Panc1 (cell line): ENCODE results near the gene SYTL1.

ENCODE experiments used
- POLR2AphosphoS5 ChIP-seq: IDR thresholded peaks from 2 replicates; pipeline ENCODE4 v1.6.1; 2012; ENCODE audit warnings: mild to moderate bottlenecking, low read depth, low read length, moderate library complexity
- SIN3A ChIP-seq: IDR thresholded peaks from 2 replicates; pipeline ENCODE4 v1.6.1; 2012; ENCODE audit warnings: low read depth, mild to moderate bottlenecking, low read length, moderate library complexity, borderline replicate concordance; ENCODE audit not compliant: insufficient read depth
- TCF7L2 ChIP-seq: IDR thresholded peaks from 2 replicates; pipeline ENCODE4 v1.6.1; 2011; ENCODE audit warnings: mild to moderate bottlenecking, low read depth, low read length, inconsistent platforms
- TF ChIP-seq, protein P1 (sequence below): fragments of 450-650 bp; IDR thresholded peaks from 2 replicates; pipeline ENCODE4 v1.5.1; 2017; ENCODE audit warnings: mild to moderate bottlenecking
- TF ChIP-seq, protein P2 (sequence below), 2 experiments: IDR thresholded peaks; 2 replicates each; pipeline ENCODE4 v1.6.1; 2011 to 2012; ENCODE audit warnings: low read depth in 2 of 2, control low read depth in 1 of 2, low read length in 1 of 2, mild to moderate bottlenecking in 1 of 2, moderate library complexity in 1 of 2; ENCODE audit not compliant: insufficient read depth in 1 of 2

DNA sequence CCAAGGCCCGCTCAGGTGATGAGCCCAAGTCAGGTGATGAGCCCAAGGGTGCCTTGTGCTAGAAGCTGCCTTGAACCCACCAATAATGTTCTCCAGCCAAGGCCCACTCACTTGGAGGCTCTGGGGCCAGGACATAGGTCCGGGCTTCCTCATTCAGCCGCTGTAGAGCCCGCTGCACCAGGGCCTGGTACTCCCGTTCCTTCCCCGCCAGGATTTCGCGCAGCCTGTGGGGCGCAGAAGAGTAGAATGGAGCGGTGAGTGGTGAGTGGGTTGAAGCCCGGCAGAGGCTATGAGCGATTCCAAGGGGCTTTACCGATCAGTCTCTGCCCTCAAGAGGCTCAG is 14.4 kb downstream of the SYTL1 start:
- TF ChIP-seq, protein P1, sequence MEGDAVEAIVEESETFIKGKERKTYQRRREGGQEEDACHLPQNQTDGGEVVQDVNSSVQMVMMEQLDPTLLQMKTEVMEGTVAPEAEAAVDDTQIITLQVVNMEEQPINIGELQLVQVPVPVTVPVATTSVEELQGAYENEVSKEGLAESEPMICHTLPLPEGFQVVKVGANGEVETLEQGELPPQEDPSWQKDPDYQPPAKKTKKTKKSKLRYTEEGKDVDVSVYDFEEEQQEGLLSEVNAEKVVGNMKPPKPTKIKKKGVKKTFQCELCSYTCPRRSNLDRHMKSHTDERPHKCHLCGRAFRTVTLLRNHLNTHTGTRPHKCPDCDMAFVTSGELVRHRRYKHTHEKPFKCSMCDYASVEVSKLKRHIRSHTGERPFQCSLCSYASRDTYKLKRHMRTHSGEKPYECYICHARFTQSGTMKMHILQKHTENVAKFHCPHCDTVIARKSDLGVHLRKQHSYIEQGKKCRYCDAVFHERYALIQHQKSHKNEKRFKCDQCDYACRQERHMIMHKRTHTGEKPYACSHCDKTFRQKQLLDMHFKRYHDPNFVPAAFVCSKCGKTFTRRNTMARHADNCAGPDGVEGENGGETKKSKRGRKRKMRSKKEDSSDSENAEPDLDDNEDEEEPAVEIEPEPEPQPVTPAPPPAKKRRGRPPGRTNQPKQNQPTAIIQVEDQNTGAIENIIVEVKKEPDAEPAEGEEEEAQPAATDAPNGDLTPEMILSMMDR, result no peak
- TF ChIP-seq POLR2AphosphoS5 (no peak), SIN3A (no peak), TCF7L2 (no peak)
- TF ChIP-seq, protein P2, sequence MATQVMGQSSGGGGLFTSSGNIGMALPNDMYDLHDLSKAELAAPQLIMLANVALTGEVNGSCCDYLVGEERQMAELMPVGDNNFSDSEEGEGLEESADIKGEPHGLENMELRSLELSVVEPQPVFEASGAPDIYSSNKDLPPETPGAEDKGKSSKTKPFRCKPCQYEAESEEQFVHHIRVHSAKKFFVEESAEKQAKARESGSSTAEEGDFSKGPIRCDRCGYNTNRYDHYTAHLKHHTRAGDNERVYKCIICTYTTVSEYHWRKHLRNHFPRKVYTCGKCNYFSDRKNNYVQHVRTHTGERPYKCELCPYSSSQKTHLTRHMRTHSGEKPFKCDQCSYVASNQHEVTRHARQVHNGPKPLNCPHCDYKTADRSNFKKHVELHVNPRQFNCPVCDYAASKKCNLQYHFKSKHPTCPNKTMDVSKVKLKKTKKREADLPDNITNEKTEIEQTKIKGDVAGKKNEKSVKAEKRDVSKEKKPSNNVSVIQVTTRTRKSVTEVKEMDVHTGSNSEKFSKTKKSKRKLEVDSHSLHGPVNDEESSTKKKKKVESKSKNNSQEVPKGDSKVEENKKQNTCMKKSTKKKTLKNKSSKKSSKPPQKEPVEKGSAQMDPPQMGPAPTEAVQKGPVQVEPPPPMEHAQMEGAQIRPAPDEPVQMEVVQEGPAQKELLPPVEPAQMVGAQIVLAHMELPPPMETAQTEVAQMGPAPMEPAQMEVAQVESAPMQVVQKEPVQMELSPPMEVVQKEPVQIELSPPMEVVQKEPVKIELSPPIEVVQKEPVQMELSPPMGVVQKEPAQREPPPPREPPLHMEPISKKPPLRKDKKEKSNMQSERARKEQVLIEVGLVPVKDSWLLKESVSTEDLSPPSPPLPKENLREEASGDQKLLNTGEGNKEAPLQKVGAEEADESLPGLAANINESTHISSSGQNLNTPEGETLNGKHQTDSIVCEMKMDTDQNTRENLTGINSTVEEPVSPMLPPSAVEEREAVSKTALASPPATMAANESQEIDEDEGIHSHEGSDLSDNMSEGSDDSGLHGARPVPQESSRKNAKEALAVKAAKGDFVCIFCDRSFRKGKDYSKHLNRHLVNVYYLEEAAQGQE (IDR thresholded peaks at IDR 0.05; ENCODE audit: insufficient read depth in 1 of 2, low read depth in 2 of 2, low read length in 1 of 2), result no peak
